Left forelimb (tissue), 1 donor: ENCODE measurements around the gene ALPP.
"Not testable (repeated sequence)": the region's sequence is repeated elsewhere in the genome, so short reads cannot be mapped to it uniquely, and the experiment has no call there.

Experiments used
- DNase-seq: peaks from one replicate; pipeline ENCODE4 v3.0.0-alpha.2; 2018; ENCODE audit warnings: low spot score

ALPP gene

DNA sequence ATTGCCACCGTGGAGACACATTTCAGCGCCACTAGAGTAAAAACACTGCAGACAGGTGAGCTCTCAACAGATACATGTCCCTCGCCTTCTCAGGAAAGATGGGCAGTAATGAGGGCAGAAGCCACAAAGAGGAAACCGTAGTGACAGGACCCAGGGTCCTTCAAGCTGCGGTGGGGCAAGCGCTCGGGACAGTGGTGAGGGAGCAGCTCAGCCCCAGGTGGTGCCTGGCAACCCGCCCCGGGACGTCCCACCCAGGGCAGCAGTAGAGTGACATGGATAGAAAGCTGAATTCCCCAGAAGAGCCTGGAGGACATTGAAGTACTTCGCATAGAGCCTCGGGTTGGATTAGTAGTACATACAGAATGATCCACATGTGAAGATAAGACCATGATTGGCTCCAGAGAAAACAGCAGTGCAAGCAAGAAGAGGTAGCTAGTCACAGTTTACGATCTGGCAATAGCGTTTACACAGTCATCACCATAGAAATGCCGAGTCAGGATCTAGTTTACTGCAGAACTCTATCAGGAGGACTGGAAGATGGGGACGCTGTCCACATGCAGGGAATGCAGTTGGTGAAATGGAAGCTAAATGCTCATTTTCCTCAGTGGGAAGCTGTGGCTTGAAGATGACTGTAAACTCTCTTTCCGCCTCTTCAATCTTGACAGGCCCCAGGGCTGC lies 37.4 kb upstream of the ALPP start:
- no peak for DNase-seq

GRCh38 chr2:232341739-232342126 lies 36.8 kb upstream of the ALPP start:
- no peak for DNase-seq

- DNase-seq, result no peak
These were observed 35.7 kb upstream of the ALPP start for GRCh38 chr2:232342635-232343565.

DNA sequence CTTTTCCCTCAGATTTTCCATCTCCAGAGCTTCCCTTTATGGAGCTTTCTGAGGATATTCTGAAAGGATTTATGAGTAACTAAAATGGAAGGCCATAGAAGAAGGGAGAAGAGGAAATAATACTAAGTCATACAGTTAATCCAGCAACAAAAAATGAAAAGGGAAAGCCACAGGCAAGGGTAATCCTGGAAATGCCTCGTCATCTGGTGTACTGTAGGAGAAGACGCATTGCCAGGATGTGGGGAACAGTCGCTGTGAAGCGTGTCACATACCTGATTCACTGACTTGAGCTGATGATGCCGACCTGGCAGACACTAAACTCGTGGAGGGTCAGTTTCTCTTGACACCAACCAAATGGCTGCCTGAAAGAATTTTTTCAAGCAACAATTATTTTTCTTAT lies 34.7 kb upstream of the ALPP start:
- DNase-seq, result no peak

DNA sequence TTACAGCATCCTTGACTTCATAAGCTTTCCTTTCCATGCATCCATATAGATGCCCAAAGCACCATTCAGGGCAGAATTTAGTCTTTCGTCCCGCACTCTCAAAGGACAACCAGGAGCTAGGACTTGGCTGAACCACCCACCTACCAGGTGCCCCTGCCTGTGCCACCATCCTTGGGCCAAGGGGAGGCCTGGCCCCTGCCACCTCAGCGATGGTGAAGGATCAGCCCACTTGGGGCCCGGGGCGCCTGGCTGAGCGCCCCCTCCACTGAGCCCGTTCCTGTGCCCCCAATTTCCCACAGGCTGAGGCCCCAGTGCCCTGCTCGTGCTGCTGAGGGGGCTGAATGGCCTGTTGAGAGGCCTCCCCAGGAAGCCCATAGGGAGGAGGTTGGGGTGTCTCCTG lies 33.3 kb upstream of the ALPP start:
- DNase-seq, result no peak

- no peak for DNase-seq
These were observed 31.2 kb upstream of the ALPP start for GRCh38 chr2:232347369-232347768.

GRCh38 chr2:232348936-232349335 lies 29.6 kb upstream of the ALPP start:
- no peak for DNase-seq

- no peak for DNase-seq
These were observed 29.0 kb upstream of the ALPP start for GRCh38 chr2:232349546-232349945.

DNA sequence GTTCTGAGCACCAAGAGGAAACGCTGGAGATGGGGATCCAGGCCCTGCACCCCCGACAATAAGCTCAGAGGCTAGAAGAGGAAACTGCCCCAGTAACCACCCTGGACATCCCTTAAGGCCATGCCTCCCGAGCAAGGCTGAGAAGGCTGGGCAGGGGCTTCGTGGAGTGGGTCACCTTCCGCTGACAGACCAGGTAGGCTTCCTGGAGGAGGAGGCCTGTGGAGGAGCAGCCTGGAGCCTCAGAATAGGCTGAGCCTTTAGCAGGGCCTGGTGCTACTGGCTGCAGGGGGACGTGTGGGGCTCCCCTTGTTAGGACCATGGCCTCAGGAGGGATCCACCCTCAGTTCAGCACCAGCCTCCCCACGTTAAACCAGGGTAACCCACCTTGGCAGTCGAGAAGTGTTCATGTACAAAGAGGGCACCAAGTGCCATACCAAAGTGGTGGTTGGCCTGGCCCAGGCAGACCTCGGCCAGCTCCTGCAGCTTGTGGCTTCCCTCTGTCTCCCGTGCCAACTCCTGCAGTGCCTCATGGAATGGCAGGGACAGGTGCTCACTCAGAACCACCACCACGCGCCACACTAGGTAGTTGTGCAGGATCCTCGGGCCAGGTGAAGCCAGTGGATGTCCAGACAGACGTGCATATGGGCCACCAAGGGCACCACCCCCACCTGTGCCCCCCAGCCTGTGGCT lies 28.5 kb upstream of the ALPP start:
- no peak for DNase-seq

GRCh38 chr2:232350804-232351685 lies 27.5 kb upstream of the ALPP start:
- DNase-seq, result no peak

DNA sequence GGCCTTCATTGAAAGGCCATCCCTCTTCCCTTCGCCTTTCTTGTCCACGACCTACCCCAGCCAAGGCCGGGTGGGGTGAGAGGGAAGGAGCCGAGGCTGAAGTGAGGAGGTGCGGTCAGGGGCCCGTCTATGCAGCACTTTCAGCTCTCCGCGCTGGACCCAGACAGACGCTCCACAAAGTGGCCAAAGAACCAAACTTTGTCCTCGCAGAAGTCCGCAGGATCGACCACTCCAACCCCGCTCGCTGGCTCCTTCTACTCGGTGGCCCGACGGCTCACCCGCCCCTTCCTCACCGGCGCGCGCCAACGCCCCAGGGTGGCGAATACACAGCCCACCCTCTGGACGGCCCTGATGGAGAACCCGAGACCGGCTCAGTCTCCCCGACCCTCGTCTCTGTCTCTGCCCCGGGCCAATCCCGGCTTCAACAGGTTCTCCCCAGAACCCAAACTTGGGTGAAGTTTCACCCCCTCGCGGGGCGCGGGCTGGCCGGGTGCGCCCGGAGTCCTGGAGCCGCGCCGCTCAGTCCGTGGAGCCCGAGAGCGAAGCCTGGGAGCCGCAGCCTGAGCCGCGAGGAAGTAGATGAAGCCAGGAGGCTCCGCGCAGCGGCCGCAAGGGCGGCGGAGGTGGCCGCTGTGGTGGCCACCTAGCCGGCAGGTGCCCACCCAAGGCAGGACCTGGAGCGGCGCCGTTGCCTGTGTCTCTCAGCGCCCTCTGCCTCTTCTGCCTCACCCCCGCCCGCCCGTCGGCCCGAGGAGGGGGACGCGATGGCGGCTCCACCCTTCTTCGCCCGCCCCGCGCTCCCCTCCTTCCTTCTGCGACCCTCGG lies 26.7 kb upstream of the ALPP start:
- DNase-seq, result no peak

DNA sequence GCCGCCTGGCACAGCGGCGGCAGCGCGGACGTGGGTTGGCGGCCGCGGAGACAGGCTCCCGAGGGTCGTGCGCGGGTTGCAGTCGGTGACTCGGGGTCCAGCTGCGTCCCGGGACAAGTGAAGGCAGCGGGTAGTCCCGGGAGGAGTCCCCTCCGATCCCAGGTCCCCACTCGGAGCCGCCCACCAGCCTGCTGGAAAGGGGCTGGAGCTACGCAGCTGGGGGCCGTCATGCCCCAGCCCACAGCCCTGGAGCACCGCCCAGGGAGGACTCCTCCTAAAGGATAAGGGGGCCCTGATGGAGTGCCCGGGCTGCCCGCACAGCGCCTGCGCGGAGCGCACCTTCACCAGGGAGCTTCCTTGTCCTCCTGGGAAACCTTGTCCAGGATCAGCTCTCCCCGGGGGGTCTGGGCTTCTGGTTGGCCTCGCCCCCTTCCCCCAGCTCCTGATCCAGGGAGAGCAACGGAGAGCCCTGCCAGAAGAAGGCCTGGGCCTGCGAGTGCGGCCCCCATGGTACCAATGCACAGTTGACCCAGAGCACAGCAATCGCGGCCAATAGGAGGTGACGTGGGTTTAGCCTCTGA lies 25.9 kb upstream of the ALPP start:
- DNase-seq, result no peak

DNA sequence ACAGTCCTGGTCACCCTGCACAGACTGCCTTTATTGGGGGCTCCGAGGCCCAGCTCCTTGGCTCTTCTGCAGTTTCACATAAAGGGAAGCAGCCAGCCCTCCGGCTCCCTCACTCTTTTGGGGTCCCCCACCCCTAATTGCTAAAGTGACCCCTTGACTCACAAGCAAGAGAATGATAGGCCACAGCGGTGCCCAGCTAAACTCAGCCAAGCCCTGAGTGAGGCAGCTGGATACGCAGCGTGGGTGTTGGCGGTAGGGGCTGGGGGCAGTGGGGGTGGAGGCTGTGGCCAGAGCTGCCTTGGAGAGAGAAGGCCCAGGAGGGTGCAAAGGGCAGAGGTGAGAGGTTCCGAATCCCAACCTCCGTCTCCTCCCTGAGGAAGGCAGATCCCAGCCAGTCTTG lies 25.5 kb upstream of the ALPP start:
- no peak for DNase-seq

DNA sequence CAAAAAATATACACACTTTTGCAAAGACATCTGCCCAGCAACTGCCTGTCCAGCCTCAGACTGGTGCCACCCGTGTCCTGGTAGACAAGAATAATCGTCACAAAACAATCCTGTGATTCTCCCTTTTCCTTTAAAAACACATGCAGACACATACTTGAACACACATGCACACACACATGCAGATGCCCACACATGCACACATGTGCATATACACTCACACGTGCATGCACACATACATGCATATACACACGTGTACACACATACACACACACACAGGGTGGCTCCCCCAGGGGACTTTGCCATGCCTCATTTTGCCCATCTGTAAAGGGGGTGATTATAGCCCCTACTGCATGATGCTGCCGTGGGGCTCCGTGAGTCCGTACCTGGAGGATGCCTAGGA lies 24.9 kb upstream of the ALPP start:
- DNase-seq, result no peak

GRCh38 chr2:232354069-232354468 lies 24.5 kb upstream of the ALPP start:
- DNase-seq, result no peak

GRCh38 chr2:232361646-232362045 lies 16.9 kb upstream of the ALPP start:
- DNase-seq, result no peak

GRCh38 chr2:232362174-232362900 lies 16.2 kb upstream of the ALPP start:
- no peak for DNase-seq

DNA sequence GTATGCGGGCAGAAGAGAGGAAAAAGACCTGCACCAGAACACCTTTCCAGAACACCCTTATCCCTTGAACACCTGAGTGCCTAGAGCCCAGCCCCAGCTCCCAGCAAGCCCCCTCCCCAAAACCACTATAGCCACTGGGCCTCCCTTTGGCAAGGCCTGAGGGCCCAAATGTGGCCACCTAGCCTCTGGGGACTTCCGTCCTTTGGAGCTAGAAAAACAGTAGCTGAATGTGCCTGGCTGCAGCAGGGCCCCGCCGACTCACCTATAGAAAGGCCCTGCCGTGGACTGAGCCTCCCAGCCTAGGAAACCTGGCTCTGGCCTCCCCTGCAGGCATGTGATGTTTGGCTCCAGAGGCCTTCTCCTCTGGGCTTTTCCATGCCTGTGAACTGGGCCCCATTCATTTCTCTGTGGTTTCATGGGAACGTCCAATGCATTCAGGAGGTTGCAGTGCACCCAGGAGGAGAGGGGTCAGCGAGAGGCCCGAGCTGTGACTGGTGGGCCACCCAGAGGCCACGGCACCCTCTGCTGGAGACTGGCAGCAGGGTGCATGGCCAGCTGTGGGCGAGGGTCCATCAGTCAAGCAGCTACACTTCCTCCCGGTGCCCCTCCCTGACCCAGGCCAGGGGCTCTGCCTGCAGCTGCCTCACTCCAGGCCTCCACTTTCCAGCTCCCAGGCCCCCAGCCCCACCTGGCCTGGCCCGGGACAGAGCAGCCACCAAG lies 15.3 kb upstream of the ALPP start:
- DNase-seq, result not testable (repeated sequence)
